Measurements from ENCODE around the gene CLIP1.
"Not testable (repeated sequence)": the region's sequence is repeated elsewhere in the genome, so short reads cannot be mapped to it uniquely, and the experiment has no call there.

Gene CLIP1

GRCh38 chr12:122394626-122395194 lies 27.8 kb downstream of the CLIP1 start:
- DNase-seq, result no peak

- DNase-seq, result no peak
These were observed 28.7 kb downstream of the CLIP1 start for GRCh38 chr12:122393817-122394216.

GRCh38 chr12:122392411-122392810 lies 30.1 kb downstream of the CLIP1 start:
- no peak for DNase-seq

- DNase-seq, result no peak
These were observed 32.8 kb downstream of the CLIP1 start for GRCh38 chr12:122389677-122390076.

- DNase-seq, result no peak
These were observed 34.6 kb downstream of the CLIP1 start for GRCh38 chr12:122387887-122388286.

- DNase-seq, result no peak
These were observed 37.1 kb downstream of the CLIP1 start for GRCh38 chr12:122385171-122386016.

GRCh38 chr12:122382919-122383350 lies 39.5 kb downstream of the CLIP1 start:
- DNase-seq, result no peak

GRCh38 chr12:122381021-122381420 lies 41.4 kb downstream of the CLIP1 start:
- DNase-seq, result no peak

GRCh38 chr12:122376751-122377150 lies 45.7 kb downstream of the CLIP1 start:
- not testable (repeated sequence) for DNase-seq

GRCh38 chr12:122374707-122375106 lies 47.8 kb downstream of the CLIP1 start:
- no peak for DNase-seq

- no peak for DNase-seq
These were observed 50.9 kb downstream of the CLIP1 start for GRCh38 chr12:122371475-122372045.

GRCh38 chr12:122368361-122369073 lies 54.0 kb downstream of the CLIP1 start:
- no peak for DNase-seq

- DNase-seq, result not testable (repeated sequence)
These were observed 54.8 kb downstream of the CLIP1 start for GRCh38 chr12:122367632-122368031.

GRCh38 chr12:122366685-122367475 lies 55.6 kb downstream of the CLIP1 start:
- no peak for DNase-seq

- not testable (repeated sequence) for DNase-seq
These were observed 57.2 kb downstream of the CLIP1 start for GRCh38 chr12:122365226-122365625.

- DNase-seq, result no peak
These were observed 58.7 kb downstream of the CLIP1 start for GRCh38 chr12:122363782-122364181.

- DNase-seq, result no peak
These were observed 59.7 kb downstream of the CLIP1 start for GRCh38 chr12:122362755-122363154.

GRCh38 chr12:122358403-122358802 lies 64.1 kb downstream of the CLIP1 start:
- DNase-seq, result not testable (repeated sequence)

- not testable (repeated sequence) for DNase-seq
These were observed 64.9 kb downstream of the CLIP1 start for GRCh38 chr12:122357536-122357935.

- DNase-seq, result not testable (repeated sequence)
These were observed 65.5 kb downstream of the CLIP1 start for GRCh38 chr12:122356991-122357390.

GRCh38 chr12:122356192-122356635 lies 66.3 kb downstream of the CLIP1 start:
- peak; percentile 28 for DNase-seq

GRCh38 chr12:122355706-122356105 lies 66.8 kb downstream of the CLIP1 start:
- DNase-seq, result no peak

Measured in NCI-H748 treated with DMSO at 0.1 percent for 48 hours (cell line).